ENCODE measurements around the gene RFC1.

DNA sequence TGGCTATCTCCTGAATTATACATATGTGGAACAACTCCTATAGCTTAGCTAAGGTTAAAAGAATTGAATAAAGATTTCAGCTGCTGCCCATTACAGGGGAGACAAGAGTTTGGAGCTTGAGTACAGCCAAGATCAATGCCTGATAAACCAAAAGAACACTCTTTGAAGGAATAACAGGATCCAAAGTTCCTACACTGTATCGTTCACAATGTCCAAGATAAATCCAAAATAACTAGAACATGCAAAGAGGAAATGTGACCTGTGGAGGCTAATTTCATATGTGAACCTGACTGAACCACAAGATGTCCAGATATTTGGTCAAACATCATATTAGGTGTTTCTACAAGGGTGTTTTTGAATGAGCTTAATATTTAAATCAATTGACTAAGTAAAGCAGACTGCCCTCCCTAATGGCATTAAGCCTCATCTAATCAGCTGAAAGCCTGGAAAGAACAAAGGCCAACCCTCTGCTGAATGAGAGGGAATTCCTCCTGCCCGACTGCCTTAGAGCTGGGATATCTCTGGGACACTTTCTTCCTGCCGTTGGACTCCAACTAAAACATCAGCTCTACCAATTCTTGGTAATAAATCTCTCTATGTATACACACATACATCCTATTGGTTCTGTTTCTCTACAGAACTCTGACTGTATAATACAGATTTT, 19.2 kb downstream of the RFC1 start:
- TF ChIP-seq, protein P1, sequence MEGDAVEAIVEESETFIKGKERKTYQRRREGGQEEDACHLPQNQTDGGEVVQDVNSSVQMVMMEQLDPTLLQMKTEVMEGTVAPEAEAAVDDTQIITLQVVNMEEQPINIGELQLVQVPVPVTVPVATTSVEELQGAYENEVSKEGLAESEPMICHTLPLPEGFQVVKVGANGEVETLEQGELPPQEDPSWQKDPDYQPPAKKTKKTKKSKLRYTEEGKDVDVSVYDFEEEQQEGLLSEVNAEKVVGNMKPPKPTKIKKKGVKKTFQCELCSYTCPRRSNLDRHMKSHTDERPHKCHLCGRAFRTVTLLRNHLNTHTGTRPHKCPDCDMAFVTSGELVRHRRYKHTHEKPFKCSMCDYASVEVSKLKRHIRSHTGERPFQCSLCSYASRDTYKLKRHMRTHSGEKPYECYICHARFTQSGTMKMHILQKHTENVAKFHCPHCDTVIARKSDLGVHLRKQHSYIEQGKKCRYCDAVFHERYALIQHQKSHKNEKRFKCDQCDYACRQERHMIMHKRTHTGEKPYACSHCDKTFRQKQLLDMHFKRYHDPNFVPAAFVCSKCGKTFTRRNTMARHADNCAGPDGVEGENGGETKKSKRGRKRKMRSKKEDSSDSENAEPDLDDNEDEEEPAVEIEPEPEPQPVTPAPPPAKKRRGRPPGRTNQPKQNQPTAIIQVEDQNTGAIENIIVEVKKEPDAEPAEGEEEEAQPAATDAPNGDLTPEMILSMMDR (IDR thresholded peaks at IDR 0.05): no peak
- TF ChIP-seq POLR2A (IDR thresholded peaks at IDR 0.05): no peak
